WERI-Rb-1 (cell line): ENCODE data around the gene ACE2.
"Not testable (repeated sequence)": the region's sequence is repeated elsewhere in the genome, so short reads cannot be mapped to it uniquely, and the experiment has no call there.

ENCODE experiments used
- DNase-seq: peaks from one replicate; pipeline ENCODE4 v3.0.0-alpha.2; 2020
- H3K27ac ChIP-seq: fragments of 250-450 bp; sonication (Bioruptor Pico); 2 replicates; pipeline ENCODE4 v1.5.1; 2020; ENCODE audit warnings: mild to moderate bottlenecking, moderate library complexity
- H3K27me3 ChIP-seq: fragments of 250-450 bp; sonication (Bioruptor Pico); 2 replicates; pipeline ENCODE4 v1.5.1; 2021; ENCODE audit warnings: mild to moderate bottlenecking, low read depth, moderate library complexity; ENCODE audit not compliant: insufficient read depth, severe bottlenecking
- H3K36me3 ChIP-seq: fragments of 250-450 bp; sonication (Bioruptor Pico); 2 replicates; pipeline ENCODE4 v1.5.1; 2020; ENCODE audit warnings: mild to moderate bottlenecking, moderate library complexity
- H3K4me3 ChIP-seq: 2 replicates; pipeline ENCODE4 v1.5.1; 2011; ENCODE audit warnings: low read depth, mild to moderate bottlenecking, control low read depth, low read length
- H3K9me3 ChIP-seq: fragments of 250-450 bp; sonication (Bioruptor Pico); 2 replicates; pipeline ENCODE4 v1.5.1; 2021; ENCODE audit warnings: mild to moderate bottlenecking, moderate library complexity; ENCODE audit not compliant: severe bottlenecking
- CTCF ChIP-seq: IDR thresholded peaks from 2 replicates; pipeline ENCODE4 v1.5.1; 2011; ENCODE audit warnings: low read depth, mild to moderate bottlenecking, control low read depth, inconsistent platforms, low read length

Gene ACE2

GRCh38 chrX:15600745-15601144 lies at the start of gene ACE2:
Gene ACE2, minus strand, starts transcription at chrX:15600960. Its CDS starts 49 bp downstream, at chrX:15600911.
- no peak within 1 kb of the TSS for H3K27ac ChIP-seq
- H3K36me3 ChIP-seq: no peaks in the 10 kb centered on the region
- peaks cover 57% of the 10 kb centered on the region for H3K27me3 ChIP-seq
- H3K9me3 ChIP-seq: no peaks in the 10 kb centered on the region
- H3K4me3 ChIP-seq: no peak within 1 kb of the TSS
- no peak for DNase-seq
- no peak for TF ChIP-seq CTCF

- not testable (repeated sequence) for DNase-seq, H3K4me3 ChIP-seq, H3K27ac ChIP-seq, H3K9me3 ChIP-seq, H3K27me3 ChIP-seq, H3K36me3 ChIP-seq
These were observed 46.8 kb upstream of the ACE2 start for GRCh38 chrX:15647510-15647909.

GRCh38 chrX:15646543-15646942 lies 45.8 kb upstream of the ACE2 start:
- DNase-seq: no peak
- TF ChIP-seq CTCF: no peak
- Histone ChIP-seq H3K27ac (no peak overlapping the region), H3K9me3 (no peaks in the 10 kb centered on the region), H3K36me3 (no peaks in the 10 kb centered on the region), H3K4me3 (no peak overlapping the region), H3K27me3 (peaks cover 6% of the 10 kb centered on the region)

- no peak overlapping the region for H3K27ac ChIP-seq
- peaks cover 8% of the 10 kb centered on the region for H3K27me3 ChIP-seq
- no peaks in the 10 kb centered on the region for H3K9me3 ChIP-seq
- no peak for TF ChIP-seq CTCF
- H3K4me3 ChIP-seq: no peak overlapping the region
- no peaks in the 10 kb centered on the region for H3K36me3 ChIP-seq
- no peak for DNase-seq
These were observed 45.3 kb upstream of the ACE2 start for GRCh38 chrX:15646031-15646430.

GRCh38 chrX:15645266-15645665 lies 44.5 kb upstream of the ACE2 start:
- TF ChIP-seq CTCF: no peak
- H3K36me3 ChIP-seq: no peaks in the 10 kb centered on the region
- H3K9me3 ChIP-seq: no peaks in the 10 kb centered on the region
- H3K27me3 ChIP-seq: peaks cover 12% of the 10 kb centered on the region
- no peak for DNase-seq
- no peak overlapping the region for H3K4me3 ChIP-seq
- no peak overlapping the region for H3K27ac ChIP-seq

GRCh38 chrX:15644560-15644872 lies 43.8 kb upstream of the ACE2 start:
- Histone ChIP-seq H3K27me3 (peaks cover 12% of the 10 kb centered on the region), H3K9me3 (no peaks in the 10 kb centered on the region), H3K4me3 (no peak overlapping the region), H3K27ac (no peak overlapping the region), H3K36me3 (no peaks in the 10 kb centered on the region)
- TF ChIP-seq CTCF: no peak
- no peak for DNase-seq
